Stimulated activated naive CD4-positive, alpha-beta T cell treated with Interleukin-2 at 50 U/mL for 16 hours (primary cell): Measurements from ENCODE around the gene TCTN1.
"Not testable (repeated sequence)": the region's sequence is repeated elsewhere in the genome, so short reads cannot be mapped to it uniquely, and the experiment has no call there.

ENCODE experiments used
- DNase-seq: peaks from one replicate; lab custom pipeline; 2025; lab: John Stamatoyannopoulos, UW

The TCTN1 gene

GRCh38 chr12:110613771-110614684 is at the start of gene TCTN1:
TSS of gene TCTN1 (plus strand) at chr12:110614129. CDS start at chr12:110614183, 54 bp downstream.
- DNase-seq = peak; percentile 97

DNA sequence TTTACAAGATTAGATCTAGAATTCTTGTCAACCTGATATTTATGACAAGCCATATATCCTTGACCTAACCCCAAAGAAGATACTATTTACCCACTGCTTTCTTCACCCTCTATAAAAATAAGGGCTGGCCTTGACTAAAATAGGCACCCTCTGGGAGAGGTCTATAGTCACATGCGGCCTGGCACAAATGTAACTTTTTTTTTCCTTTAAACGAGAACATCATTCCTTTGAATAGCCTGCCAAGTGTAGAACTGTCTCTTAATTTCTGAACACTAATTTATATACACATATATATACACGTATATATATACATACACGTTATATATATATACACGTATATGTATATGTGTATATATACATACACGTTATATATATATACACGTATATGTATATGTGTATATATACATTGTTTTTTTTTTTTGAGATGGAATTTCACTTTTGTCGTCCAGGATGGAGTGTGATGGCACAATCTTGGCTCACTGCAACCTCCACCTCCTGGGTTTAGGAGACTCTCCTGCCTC is 49.4 kb upstream of the TCTN1 start:
- no peak for DNase-seq

DNA sequence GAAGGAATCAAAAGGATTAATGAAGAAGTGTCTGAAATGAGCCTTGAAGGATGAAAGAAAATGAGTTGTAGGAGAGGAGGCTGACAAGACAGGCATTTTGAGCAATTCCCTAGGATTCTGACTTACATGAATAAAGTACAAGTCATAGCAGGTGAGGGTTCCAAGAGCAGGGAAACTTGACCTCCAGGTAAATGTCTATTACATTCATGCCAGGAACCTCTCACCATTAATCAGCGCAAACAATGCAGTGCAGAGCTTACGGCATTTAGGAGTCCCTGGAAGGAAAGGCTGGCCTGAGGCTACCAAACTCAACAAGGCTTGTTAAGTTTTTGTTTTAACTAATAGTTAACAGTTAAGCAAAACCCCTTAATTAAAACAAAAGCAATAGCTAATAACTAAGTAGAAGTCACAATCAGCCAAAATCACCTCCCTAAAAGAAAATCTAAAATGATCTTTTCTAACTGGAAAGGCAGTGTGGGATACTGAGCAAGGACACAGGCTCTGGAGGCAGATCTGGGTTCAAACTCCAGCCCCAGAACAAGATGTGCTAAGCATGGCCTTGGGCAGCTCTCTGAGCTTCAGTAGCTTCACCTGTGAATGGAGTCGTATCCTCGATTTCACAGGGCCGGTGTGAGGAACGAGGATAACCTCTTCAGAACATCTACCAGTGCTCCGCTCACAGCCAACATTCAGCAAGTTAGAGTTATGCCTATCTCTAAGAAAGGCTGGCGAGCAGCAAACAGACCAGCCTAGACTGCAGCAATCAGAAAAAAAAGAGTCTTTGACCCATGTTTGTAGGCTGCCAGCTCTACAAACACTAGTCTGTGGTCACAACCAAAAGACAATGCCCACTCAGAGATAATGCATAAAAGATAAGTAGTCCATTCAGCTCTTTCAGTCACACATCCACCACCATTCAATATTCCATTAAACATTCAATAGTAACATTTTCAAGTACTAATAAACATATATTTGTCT is 47.7 kb upstream of the TCTN1 start:
- DNase-seq = no peak

- DNase-seq = no peak
These were observed 46.9 kb upstream of the TCTN1 start for GRCh38 chr12:110566993-110567392.

DNA sequence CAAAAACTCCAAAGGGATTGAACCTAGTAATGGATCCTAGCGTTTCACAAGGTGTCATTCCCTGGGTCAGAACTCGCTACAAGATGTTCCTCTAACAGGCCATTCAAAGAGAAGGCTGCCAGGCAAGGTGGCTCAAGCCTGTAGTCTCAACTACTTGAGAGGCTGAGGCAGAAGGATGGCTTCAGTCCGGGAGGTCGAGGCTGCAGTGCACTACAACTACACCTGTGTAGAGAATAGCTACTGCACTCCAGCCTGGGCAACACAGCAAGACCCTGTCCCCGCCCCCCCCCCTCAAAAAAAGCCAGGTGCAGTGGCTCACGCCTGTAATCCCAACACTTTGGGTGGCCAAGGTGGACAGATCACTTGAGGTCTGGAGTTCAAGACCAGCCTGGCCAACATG is 45.2 kb upstream of the TCTN1 start:
- DNase-seq = no peak

- not testable (repeated sequence) for DNase-seq
These were observed 44.1 kb upstream of the TCTN1 start for GRCh38 chr12:110569838-110570237.

DNA sequence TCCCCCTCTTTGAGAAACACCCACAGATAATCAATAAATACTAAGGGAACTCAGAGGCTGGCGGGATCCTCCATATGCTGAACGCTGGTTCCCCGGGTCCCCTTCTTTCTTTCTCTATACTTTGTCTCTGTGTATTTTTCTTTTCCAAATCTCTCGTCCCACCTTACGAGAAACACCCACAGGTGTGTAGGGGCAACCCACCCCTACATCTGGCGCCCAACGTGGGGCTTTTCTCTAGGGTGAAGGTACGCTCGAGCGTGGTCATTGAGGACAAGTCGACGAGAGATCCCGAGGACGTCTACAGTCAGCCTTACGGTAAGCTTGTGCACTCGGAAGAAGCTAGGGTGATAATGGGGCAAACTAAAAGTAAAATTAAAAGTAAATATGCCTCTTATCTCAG is 43.1 kb upstream of the TCTN1 start:
- not testable (repeated sequence) for DNase-seq

DNA sequence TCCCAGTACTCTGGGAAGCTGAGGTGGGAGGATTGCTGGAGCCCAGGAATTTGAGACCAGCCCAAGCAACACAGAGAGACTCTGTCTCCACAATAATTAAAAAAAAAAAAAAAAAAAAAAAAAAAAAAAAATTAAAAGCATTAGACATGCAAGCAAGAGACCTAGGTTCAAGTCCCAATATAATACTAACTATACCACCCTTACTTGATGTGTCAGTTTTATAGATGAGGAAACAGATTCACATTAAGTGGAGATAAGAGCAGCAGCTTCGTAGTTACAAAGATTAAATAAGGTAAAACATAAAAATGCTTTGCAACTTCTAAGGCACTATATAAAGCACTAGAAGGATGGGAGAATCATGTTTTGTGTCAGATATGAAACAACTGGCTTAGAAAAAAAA is 39.9 kb upstream of the TCTN1 start:
- DNase-seq = no peak

DNA sequence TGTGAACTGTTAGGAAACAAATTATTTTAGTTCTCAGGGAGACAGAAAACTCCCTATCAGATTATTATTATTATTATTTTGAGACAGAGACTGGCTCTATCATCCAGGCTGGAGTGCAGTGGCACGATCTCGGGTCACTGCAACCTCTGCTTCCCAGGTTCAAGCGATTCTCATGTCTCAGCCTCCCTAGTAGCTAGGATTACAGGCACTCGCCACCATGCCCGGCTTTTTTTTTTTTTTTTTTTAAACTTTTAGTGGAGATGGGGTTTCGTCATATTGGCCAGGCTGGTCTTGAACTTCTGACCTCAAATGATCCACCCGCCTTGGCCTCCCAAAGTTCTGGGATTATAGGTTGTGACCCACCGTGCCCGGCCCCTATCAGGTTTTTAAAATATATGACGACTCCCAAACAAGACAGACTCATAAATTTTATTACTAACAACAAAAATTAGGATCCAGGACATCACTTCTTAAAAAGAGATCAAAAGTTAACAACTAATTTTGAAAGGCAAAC is 39.2 kb upstream of the TCTN1 start:
- not testable (repeated sequence) for DNase-seq

DNA sequence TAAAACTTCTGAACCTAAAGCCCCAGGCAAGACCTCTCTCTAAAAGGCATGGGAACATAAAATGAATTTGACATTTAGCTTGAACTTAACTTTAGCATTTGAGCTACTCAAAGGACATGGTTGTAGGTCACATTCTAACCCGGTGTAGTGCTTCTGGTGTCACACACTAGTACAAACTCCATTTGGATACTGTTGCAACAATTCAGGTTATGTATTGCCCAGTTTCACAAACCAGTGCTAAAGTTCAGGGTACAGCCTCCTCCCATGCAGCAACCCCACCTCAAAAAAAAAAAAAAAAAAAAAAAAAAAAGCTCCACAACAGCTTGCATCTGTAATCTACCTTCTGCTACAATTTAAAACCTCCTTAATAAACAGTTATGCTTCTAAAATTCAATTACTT is 38.6 kb upstream of the TCTN1 start:
- no peak for DNase-seq

GRCh38 chr12:110576504-110576903 is 37.4 kb upstream of the TCTN1 start:
- no peak for DNase-seq

DNA sequence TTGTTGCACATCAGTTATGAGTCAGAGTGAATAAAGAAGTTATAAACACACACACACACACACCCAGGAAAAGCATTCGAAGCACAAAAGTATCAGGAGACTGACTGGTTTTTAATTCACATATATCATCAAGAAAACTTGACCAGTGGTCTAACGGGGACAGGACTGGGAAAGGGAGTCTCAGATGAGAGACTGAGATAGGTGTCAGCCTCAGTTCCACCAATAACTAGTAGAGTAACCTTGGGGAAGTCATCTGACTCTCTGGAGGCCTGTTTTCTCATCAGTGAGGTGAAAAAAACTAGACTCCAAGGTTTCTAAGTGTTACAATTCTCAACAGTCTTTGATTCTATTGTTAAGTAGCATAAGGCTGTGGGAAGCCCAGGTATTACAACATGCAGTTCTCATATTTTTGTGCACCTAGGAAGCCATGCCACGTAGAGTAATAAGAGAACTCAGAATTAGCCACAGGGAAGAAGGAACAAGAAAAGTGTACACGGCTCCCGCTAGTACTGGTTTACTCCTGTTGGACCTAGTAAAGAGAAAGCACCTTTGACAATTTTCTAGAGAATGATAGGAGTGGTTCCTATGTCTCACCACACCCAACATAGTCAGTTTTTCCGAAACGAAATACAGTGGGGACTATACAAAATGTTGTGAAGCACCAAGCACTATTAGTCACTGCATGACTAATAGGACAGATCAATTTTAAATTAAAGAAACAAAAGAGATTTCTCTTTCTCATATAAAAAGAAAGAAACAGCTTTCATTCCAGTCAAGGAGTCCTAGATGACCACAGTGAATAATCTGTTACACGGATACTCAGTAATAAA is 35.9 kb upstream of the TCTN1 start:
- peak; percentile 16 for DNase-seq

- peak; percentile 9 for DNase-seq
These were observed 35.0 kb upstream of the TCTN1 start for GRCh38 chr12:110578694-110579534.

GRCh38 chr12:110579535-110580253 is 34.2 kb upstream of the TCTN1 start:
- DNase-seq = no peak

- DNase-seq = no peak
These were observed 32.0 kb upstream of the TCTN1 start for GRCh38 chr12:110581931-110582275.

DNA sequence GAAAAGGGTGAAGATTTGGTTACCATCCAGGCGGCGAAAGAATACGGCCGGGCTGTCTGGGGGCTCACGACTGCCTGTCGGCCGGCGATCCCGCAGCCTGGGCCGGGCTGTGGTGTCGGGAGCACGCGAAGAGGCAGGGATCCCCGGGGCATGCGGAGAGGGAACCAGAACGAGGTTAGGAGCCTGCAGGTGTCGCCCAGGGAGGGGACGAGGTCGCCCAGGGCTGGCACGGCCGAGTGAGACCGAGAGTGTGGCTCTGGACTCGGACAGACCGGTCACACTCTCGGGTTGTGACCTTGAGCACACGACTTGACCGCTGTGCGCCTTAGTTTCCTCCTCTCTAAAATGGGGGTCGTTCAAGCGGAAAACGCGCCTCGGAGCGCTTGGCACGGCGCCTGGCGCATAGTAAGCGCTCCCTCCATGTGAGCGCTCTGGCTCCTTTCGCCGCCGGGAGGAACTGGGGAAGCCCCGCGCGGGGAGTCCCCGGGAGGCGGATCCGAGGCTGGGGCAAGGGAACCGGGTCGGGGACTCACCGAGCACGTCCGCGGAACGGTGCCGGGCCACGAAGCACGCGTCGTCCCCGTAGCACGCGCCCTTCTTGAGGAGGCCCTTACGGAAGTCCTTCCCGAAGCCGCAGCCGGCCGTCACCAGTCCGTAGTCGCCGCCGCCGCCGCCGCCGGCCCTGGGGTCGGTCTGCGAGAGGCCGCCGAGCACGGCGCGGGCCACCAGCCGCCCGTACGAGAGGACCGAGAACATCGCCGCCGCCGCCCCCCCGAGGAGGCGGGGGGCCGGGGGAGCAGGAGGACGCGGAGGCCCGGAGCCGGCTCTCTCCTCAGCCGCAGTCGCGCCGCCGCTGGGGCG is 31.4 kb upstream of the TCTN1 start:
- peak; percentile 74 for DNase-seq

DNA sequence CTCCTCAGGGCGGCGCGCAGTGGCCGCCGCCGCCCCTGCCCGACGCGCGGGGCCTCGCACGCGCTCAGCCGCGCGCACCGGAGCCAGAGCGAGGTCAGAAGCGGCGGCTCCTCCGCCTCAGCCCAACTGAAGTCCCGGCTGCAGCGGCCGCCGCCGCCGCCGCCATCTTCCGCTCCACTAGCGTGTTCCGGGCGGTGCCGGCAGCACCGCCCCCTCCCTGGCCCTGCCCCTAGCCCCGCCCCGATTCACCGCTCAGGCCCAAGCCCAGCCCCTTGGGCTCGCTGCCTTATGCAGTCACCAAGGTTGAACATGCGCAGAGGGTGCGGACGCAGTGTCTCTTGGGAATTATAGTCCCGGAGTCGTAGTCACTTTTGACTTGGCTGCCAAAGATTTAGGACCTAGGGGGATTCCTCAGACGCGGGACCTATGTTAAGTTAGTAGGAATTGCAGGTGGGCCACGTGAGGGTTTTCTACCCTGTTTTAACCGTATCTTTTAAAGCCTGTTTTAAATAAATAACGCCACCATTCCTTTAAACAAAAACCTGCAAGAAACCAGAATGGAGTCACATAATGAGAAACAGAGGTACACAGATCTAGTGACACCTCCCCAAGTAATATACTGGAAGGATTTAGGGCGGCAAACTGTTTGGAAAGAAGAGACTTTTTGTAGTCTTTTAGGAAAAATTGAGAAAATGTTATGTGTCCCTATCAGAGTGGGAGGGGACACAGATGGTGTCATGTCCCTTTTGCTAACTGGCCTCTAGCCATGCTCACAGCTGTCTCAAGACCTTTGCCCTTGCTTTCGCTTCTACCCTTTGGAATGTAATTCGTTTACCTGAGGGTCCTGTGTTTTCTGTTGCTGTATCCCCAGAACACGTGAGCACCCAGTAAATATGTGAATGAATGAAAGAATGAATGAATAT is 30.5 kb upstream of the TCTN1 start, which contains the start of gene PPTC7:
Gene PPTC7 (minus strand): TSS at position 182 of the 923 bp plus-strand sequence. CDS start 287 bp downstream, outside the sequence.
- DNase-seq = peak; percentile 96
